IMR-90 (cell line): ENCODE results near the gene DNAJA4. TPM values are rescaled to one million over a fixed set of nuclear protein-coding genes. Genes with fewer than 3 reads are reported as not detected.

Experiments
- ATAC-seq: fragments of 200-7000 bp; cut with Tn5 transposase; 2 replicates; pipeline ENCODE4 v1.9.1; 2020; ENCODE audit warnings: low read depth, mild to moderate bottlenecking, moderate library complexity
- BruUV-seq: library from RNA; stranded (reverse); fragments of 400-500 nt; replicated peaks from 2 replicates; lab custom pipeline; 2021; lab: Mats Ljungman, UMichigan
- CTCF ChIA-PET: fragments of 300-600 bp; formaldehyde crosslinking; extraction: SDS; loops from one replicate; lab custom pipeline; 2021; ENCODE audit warnings: antibody characterized with exemption; lab: Yijun Ruan, JAX
- POLR2A ChIA-PET: fragments of 300-600 bp; sonication (Branson Sonifier 250); formaldehyde crosslinking; loops from one replicate; lab custom pipeline; 2022; ENCODE audit warnings: antibody characterized with exemption; ENCODE audit not compliant: unreplicated experiment; lab: Charles Lee
- DNase-seq: peaks from one replicate; pipeline ENCODE4 v3.0.0; 2013
- H2AFZ ChIP-seq: replicated peaks from 2 replicates; pipeline ENCODE3; 2013; ENCODE audit warnings: low read length, mild to moderate bottlenecking; ENCODE audit not compliant: poor library complexity
- H2AK5ac ChIP-seq: 2 replicates; pipeline ENCODE4 v1.6.1; 2013; ENCODE audit warnings: low read depth, low read length, inconsistent platforms
- H2AK9ac ChIP-seq: replicated peaks from 2 replicates; pipeline ENCODE3; 2013; ENCODE audit warnings: mild to moderate bottlenecking, low read depth, low read length, moderate library complexity; ENCODE audit not compliant: poor library complexity
- H2BK120ac ChIP-seq: 2 replicates; pipeline ENCODE4 v1.6.1; 2013; ENCODE audit warnings: low read depth, low read length, inconsistent platforms
- H2BK15ac ChIP-seq: 3 replicates; pipeline ENCODE4 v1.6.1; 2013; ENCODE audit warnings: low read depth, low read length, inconsistent platforms
- H2BK20ac ChIP-seq: 2 replicates; pipeline ENCODE4 v1.6.1; 2013; ENCODE audit warnings: low read depth, mild to moderate bottlenecking, inconsistent platforms, low read length, moderate library complexity
- H2BK5ac ChIP-seq: 2 replicates; pipeline ENCODE4 v1.6.1; 2013; ENCODE audit warnings: mild to moderate bottlenecking, low read depth, low read length, inconsistent platforms; ENCODE audit not compliant: poor library complexity, severe bottlenecking
- H3K14ac ChIP-seq: replicated peaks from 2 replicates; pipeline ENCODE4 v1.6.1; 2013; ENCODE audit warnings: low read depth, low read length, inconsistent platforms
- H3K18ac ChIP-seq: 2 replicates; pipeline ENCODE4 v1.6.1; 2013; ENCODE audit warnings: low read depth, low read length, control low read depth
- H3K23ac ChIP-seq: 2 replicates; pipeline ENCODE4 v1.6.1; 2013; ENCODE audit warnings: low read depth, low read length, inconsistent platforms
- H3K27ac ChIP-seq: 2 replicates; pipeline ENCODE4 v1.5.1; 2013; ENCODE audit warnings: mild to moderate bottlenecking, control low read depth, low read length; ENCODE audit not compliant: insufficient read depth
- H3K27me3 ChIP-seq: 2 replicates; pipeline ENCODE4 v1.6.1; 2013; ENCODE audit warnings: low read length; ENCODE audit not compliant: control insufficient read depth, insufficient read depth
- H3K36me3 ChIP-seq: 2 replicates; pipeline ENCODE4 v1.6.1; 2013; ENCODE audit warnings: low read length, mixed read lengths; ENCODE audit not compliant: control insufficient read depth, insufficient read depth
- H3K4ac ChIP-seq: 2 replicates; pipeline ENCODE4 v1.6.1; 2013; ENCODE audit warnings: low read depth, low read length, inconsistent platforms
- H3K4me1 ChIP-seq: 2 replicates; pipeline ENCODE4 v1.6.1; 2013; ENCODE audit warnings: low read length, mixed read lengths; ENCODE audit not compliant: control insufficient read depth, insufficient read depth
- H3K4me2 ChIP-seq: 2 replicates; pipeline ENCODE4 v1.6.1; 2013; ENCODE audit warnings: low read depth, mild to moderate bottlenecking, control low read depth, low read length, moderate library complexity
- H3K4me3 ChIP-seq: 2 replicates; pipeline ENCODE4 v1.5.1; 2013; ENCODE audit warnings: low read depth, mild to moderate bottlenecking, control low read depth, low read length, moderate library complexity; ENCODE audit not compliant: insufficient read depth
- H3K56ac ChIP-seq: 2 replicates; pipeline ENCODE4 v1.6.1; 2013; ENCODE audit warnings: low read length, inconsistent platforms; ENCODE audit not compliant: insufficient read depth; ENCODE audit errors: extremely low read depth
- H3K79me1 ChIP-seq, 2 experiments: 2 replicates each; pipeline ENCODE4 v1.6.1; 2013; ENCODE audit warnings: low read length in 2 of 2, inconsistent platforms in 1 of 2, low read depth in 1 of 2
- H3K9ac ChIP-seq: 2 replicates; pipeline ENCODE4 v1.6.1; 2013; ENCODE audit warnings: low read depth, low read length, control low read depth
- H3K9me1 ChIP-seq: 2 replicates; pipeline ENCODE4 v1.6.1; 2013; ENCODE audit warnings: low read length, inconsistent platforms; ENCODE audit not compliant: insufficient read depth
- H3K9me3 ChIP-seq: 2 replicates; pipeline ENCODE4 v1.6.1; 2013; ENCODE audit warnings: low read length; ENCODE audit not compliant: control insufficient read depth, insufficient read depth
- H4K20me1 ChIP-seq: 2 replicates; pipeline ENCODE4 v1.6.1; 2013; ENCODE audit warnings: low read length, inconsistent platforms; ENCODE audit not compliant: insufficient read depth
- H4K5ac ChIP-seq: 2 replicates; pipeline ENCODE4 v1.6.1; 2013; ENCODE audit warnings: mild to moderate bottlenecking, low read depth, low read length, control low read depth
- H4K8ac ChIP-seq, 2 experiments: 2 replicates each; pipeline ENCODE4 v1.6.1; 2013; ENCODE audit warnings: low read depth in 2 of 2, low read length in 2 of 2, control low read depth in 1 of 2, inconsistent platforms in 1 of 2
- H4K91ac ChIP-seq: 2 replicates; pipeline ENCODE4 v1.6.1; 2013; ENCODE audit warnings: low read depth, low read length, inconsistent platforms; ENCODE audit not compliant: insufficient read depth
- NFE2L2 ChIP-seq: fragments of 150-350 bp; IDR thresholded peaks from 2 replicates; pipeline ENCODE4 v1.6.1; 2016; ENCODE audit warnings: low read depth, mild to moderate bottlenecking, low read length
- RFX5 ChIP-seq: IDR thresholded peaks from 2 replicates; pipeline ENCODE4 v1.8.0; 2012; ENCODE audit warnings: low read depth, mild to moderate bottlenecking, low read length, moderate library complexity
- WGBS, 2 experiments: methylation state at CpG; one replicate each; pipeline versions ENCODE4 v1.1.5 to v1.1.7; 2013; ENCODE audit warnings: missing lambda C conversion rate in 2 of 2; ENCODE audit not compliant: insufficient read length in 1 of 2; ENCODE audit errors: extremely low coverage in 2 of 2; 5-methylcytosine and 5-hydroxymethylcytosine counted together
- dilution Hi-C: fragments of 300-500 bp; cut with HindIII; formaldehyde crosslinking; loops from one replicate; pipeline ENCODE4 v1.14.3; 2018; ENCODE audit warnings: low sequenced_read_pairs; ENCODE audit not compliant: unreplicated experiment
- in situ Hi-C: fragments of 300-500 bp; cut with MboI; formaldehyde crosslinking; loops from 3 replicates; pipeline ENCODE4 v1.14.3; 2019; ENCODE audit warnings: low sequenced_read_pairs, inconsistent platforms, mixed read lengths
- intact Hi-C: fragments of 100-400 bp; cut with micrococcal nuclease; formaldehyde crosslinking; loops from 2 replicates; pipeline ENCODE4 v1.10.0; 2022
- polyA plus RNA-seq, 3 experiments: library from polyadenylated mRNA; depleted of rRNA; stranded (reverse); fragments of >200 nt; gene quantifications; 2 replicates each; pipeline ENCODE4 v1.2.3, GENCODE V29; 2012; ENCODE audit warnings: low replicate concordance in 1 of 3
- total RNA-seq: library from RNA; depleted of rRNA; stranded (reverse); fragments of >200 nt; gene quantifications from 2 replicates; pipeline ENCODE4 v1.2.3, GENCODE V29; 2012

Gene DNAJA4
- total and polyA plus RNA-seq, 2 of the 4 experiments (the other 2 are of a cell fraction): 0.18 to 0.32 TPM

- Histone ChIP-seq H3K79me1 (no peaks in the 10 kb centered on the region), H3K9me1 (peaks cover 3% of the 10 kb centered on the region; the same call in 1 of the 2 replicates), H4K20me1 (no peaks in the 10 kb centered on the region), H3K14ac (no peak overlapping the region), H4K8ac (no peak overlapping the region), H2BK120ac (no peak overlapping the region), H2AK5ac (no peak overlapping the region), H3K4ac (no peak overlapping the region), H2BK20ac (no peak overlapping the region), H2BK15ac (no peak overlapping the region), H3K18ac (no peak overlapping the region), H4K91ac (no peak overlapping the region), H3K4me1 (no peaks in the 10 kb centered on the region), H4K5ac (no peak overlapping the region), H3K4me3 (no peak overlapping the region), H2AK9ac (no peak overlapping the region), H3K56ac (no peak overlapping the region), H3K4me2 (no peak overlapping the region), H3K9ac (no peak overlapping the region), H3K9me3 (no peaks in the 10 kb centered on the region), H3K27me3 (peaks cover 25% of the 10 kb centered on the region; the same call in 1 of the 2 replicates), H3K23ac (no peak overlapping the region), H2AFZ (peak overlapping the region; percentile 43), H3K36me3 (no peaks in the 10 kb centered on the region), H3K27ac (no peak overlapping the region), H2BK5ac (no peak overlapping the region)
- WGBS, 2 experiments: 60% methylated on average over 2 of the region's 4 CpGs; no CpG with 5 or more reads in 1 of the 2 experiments
- ChIA-PET CTCF (interaction anchor here (0.8 to 1.8 kb wide), 2 partner anchors 14 to 110 kb away, joined by 3 to 5 read pairs; no protein-coding TSS in a partner anchor), POLR2A (no interaction called here)
- no peak for DNase-seq
- no TSS peak for BruUV-seq
- dilution Hi-C loops: no loop called here
- ATAC-seq: no peak
- in situ Hi-C loops: loop anchor here (5.0 kb wide), 1 partner anchor 105 kb away; no protein-coding TSS in a partner anchor
- TF ChIP-seq NFE2L2 (no peak), RFX5 (no peak)
- intact Hi-C loops: no loop called here
Measured at GRCh38 chr15:78312536-78312935, 48.2 kb downstream of the DNAJA4 start.
